Peyer's patch (tissue), 4 donors: Measurements from ENCODE around the gene MYO3A.

Source experiments
- CTCF ChIP-seq, 6 experiments: fragments of 450-650 bp in 4 of 6; fragments of 200-600 bp in 2 of 6; sonication (generic) in 1 of 6; IDR thresholded peaks; one replicate each; pipeline ENCODE4 v1.5.1; 2017 to 2019; ENCODE audit warnings: antibody characterized with exemption in 6 of 6, mild to moderate bottlenecking in 3 of 6, moderate library complexity in 1 of 6
- POLR2A ChIP-seq, 2 donors: fragments of 450-650 bp; IDR thresholded peaks; one replicate each; pipeline ENCODE4 v1.5.1; 2017; ENCODE audit warnings: antibody characterized with exemption in 2 of 2, mild to moderate bottlenecking in 2 of 2, moderate library complexity in 2 of 2

GRCh38 chr10:26205223-26205622 is 271.2 kb downstream of the MYO3A start:
- TF ChIP-seq POLR2A (IDR thresholded peaks at IDR 0.05) (no peak), CTCF (IDR thresholded peaks at IDR 0.05) (no peak)
